ENCODE measurements around the gene FOXF1.

FOXF1 gene

DNA sequence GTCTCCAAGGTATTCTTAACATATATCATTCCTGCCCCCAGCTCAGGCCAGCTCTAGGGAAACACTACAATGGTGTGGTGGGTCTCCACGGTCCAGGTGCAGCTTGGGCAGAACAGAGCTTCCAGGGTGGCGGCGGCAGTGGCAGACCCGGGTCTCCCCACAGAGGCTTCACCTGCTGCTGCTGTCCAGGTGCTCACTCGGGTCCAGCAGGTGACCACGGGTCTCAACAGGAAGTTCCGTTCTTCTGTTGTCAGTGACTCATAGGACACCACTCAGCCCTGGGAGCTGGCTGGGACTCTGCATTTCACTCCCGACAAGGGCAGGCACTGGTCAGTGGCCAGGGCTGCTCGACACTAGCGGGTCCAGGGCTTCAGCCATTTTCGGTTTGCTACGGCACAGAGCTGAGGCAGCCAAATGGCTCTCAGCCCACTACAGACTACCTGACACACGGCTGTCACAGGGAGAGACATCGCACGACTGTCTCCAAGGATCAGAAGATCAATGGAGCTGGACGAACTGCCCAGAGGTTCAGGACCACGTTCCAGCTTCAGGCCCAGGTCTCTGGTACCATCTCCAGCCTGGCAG lies 28.0 kb downstream of the FOXF1 start:
- H3K9me3 ChIP-seq (ENCODE audit: control insufficient read depth, low read length) = no peaks in the 10 kb centered on the region
- H3K4me1 ChIP-seq (ENCODE audit: control insufficient read depth, insufficient read depth, low read length) = no peaks in the 10 kb centered on the region
- H3K9ac ChIP-seq (ENCODE audit: low read length) = no peak overlapping the region
- H3K36me3 ChIP-seq (ENCODE audit: control insufficient read depth, insufficient read depth, low read length) = no peaks in the 10 kb centered on the region
- H3K27me3 ChIP-seq (ENCODE audit: control insufficient read depth, insufficient read depth, low read length) = no peaks in the 10 kb centered on the region
- no peak overlapping the region for H3K4me3 ChIP-seq (ENCODE audit: low read length)

DNA sequence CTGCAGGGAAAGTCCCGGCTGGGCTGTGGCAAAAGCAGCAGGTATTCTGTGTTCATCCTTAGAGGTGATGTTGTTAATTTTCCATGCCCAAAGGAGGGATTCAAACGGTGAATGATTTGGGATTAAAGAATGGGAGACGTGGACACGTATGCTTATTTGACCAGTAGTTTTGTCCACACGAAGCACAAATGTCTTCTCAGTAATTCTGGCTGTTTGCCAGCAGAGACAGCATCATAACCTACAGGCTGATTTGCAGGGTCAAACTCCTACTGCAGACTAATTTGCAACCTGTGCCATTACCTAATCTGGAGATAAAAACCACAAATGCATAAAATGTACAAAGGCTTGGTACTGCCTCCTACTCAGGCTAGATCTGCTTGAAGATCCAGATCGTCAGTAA lies 30.6 kb downstream of the FOXF1 start:
- no peaks in the 10 kb centered on the region for H3K4me1 ChIP-seq (ENCODE audit: control insufficient read depth, insufficient read depth, low read length)
- no peak overlapping the region for H3K4me3 ChIP-seq (ENCODE audit: low read length)
- no peaks in the 10 kb centered on the region for H3K27me3 ChIP-seq (ENCODE audit: control insufficient read depth, insufficient read depth, low read length)
- H3K9ac ChIP-seq (ENCODE audit: low read length) = no peak overlapping the region
- no peaks in the 10 kb centered on the region for H3K9me3 ChIP-seq (ENCODE audit: control insufficient read depth, low read length)
- H3K36me3 ChIP-seq (ENCODE audit: control insufficient read depth, insufficient read depth, low read length) = no peaks in the 10 kb centered on the region

DNA sequence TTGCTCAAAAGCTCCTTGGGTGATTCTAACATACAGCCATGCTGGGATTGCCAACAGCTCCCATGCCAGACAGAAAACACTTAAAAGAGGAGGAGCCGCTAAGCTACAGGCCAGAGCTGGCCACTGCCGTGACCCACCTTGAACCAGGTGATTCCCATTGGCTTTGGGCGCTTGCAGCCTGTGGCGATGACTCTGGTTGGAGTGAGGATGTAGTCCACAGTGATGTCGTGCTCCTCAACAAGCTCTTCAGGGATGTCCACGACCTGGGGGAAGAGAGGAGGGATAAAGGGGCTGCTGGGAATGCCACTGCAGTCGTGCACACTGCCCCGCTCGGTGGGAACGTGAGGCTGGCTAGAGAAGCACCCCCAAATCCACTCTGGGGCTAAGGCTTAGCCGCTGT lies 31.2 kb downstream of the FOXF1 start:
- Histone ChIP-seq H3K36me3 (ENCODE audit: control insufficient read depth, insufficient read depth, low read length) (no peaks in the 10 kb centered on the region), H3K27me3 (ENCODE audit: control insufficient read depth, insufficient read depth, low read length) (no peaks in the 10 kb centered on the region)

DNA sequence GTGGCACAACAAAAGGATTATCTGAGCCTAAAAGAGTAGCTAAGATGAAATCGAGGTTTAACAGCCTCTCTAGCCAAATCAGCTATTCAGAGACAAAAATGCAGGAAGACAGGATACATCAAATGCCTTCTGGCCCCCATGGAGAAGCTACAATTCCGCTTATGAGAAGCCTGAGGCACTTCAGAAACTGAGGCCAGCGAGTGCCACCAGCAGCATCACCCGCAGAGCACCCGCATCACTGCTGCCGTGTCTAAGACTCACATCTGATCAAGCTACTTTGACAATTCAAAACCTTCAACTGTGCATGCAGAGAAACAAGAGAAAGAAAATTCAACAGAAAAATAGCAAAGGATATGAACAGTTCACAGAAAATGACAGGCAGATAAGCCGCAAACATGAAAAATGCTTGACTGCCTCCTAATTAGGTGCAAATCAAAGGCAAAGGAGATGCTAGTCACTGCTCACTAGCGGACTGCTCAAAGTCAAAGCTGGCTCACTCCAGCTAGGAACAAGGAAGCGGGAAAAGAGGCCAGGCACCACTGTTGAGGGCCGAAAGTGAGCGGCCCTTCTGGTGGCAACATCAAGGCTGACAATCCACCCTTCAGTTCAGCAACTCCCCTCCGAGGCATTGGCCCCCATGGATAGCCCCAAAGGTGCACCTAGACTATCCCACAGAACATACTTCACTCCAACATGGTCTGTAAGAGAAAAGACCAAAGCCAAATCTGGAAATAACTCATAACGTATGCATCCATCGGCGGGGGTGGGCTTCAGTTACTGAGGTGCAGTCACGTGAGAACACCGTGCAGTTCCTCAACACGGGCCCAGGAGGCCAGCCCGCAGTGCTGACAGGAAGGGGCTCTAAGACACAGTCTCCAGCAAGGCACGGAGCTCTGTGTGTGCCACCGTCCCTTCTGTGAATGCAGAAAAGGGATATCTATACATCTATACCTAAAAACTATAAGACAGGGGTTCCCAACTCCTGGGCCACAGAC lies 32.7 kb downstream of the FOXF1 start:
- Histone ChIP-seq H3K36me3 (ENCODE audit: control insufficient read depth, insufficient read depth, low read length) (no peaks in the 10 kb centered on the region), H3K4me3 (ENCODE audit: low read length) (no peak overlapping the region), H3K9me3 (ENCODE audit: control insufficient read depth, low read length) (no peaks in the 10 kb centered on the region)

More for the DNA sequence above, 31.2 kb downstream of the FOXF1 start:
- Histone ChIP-seq H3K4me3 (ENCODE audit: low read length) (no peak overlapping the region), H3K9me3 (ENCODE audit: control insufficient read depth, low read length) (no peaks in the 10 kb centered on the region), H3K9ac (ENCODE audit: low read length) (no peak overlapping the region), H3K4me1 (ENCODE audit: control insufficient read depth, insufficient read depth, low read length) (no peaks in the 10 kb centered on the region)

DNA sequence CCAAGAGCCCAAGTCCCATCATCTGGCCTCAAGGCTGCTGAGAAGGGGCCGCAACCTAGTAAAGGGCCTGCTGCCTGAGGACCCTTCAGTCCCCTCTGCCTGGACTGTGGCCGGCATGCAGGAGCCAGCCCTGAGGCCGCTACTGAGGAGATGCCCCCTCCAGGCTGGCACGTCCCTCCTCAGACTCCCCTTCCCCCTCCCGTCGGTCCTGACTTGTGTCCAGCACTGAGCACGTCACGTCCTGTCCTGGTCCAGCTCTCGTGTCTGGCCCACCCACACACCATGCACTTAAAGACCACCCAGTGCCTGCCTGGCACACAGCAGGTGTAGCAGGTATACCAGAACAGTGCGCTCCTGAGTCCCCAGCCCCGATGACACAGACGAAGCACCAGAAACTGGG lies 35.2 kb downstream of the FOXF1 start:
- no peak overlapping the region for H3K9ac ChIP-seq (ENCODE audit: low read length)
- H3K4me1 ChIP-seq (ENCODE audit: control insufficient read depth, insufficient read depth, low read length) = no peaks in the 10 kb centered on the region
- no peaks in the 10 kb centered on the region for H3K36me3 ChIP-seq (ENCODE audit: control insufficient read depth, insufficient read depth, low read length)
- no peaks in the 10 kb centered on the region for H3K9me3 ChIP-seq (ENCODE audit: control insufficient read depth, low read length)
- no peak overlapping the region for H3K4me3 ChIP-seq (ENCODE audit: low read length)
- no peaks in the 10 kb centered on the region for H3K27me3 ChIP-seq (ENCODE audit: control insufficient read depth, insufficient read depth, low read length)

More for the DNA sequence above, 32.7 kb downstream of the FOXF1 start:
- Histone ChIP-seq H3K9ac (ENCODE audit: low read length) (no peak overlapping the region), H3K27me3 (ENCODE audit: control insufficient read depth, insufficient read depth, low read length) (no peaks in the 10 kb centered on the region), H3K4me1 (ENCODE audit: control insufficient read depth, insufficient read depth, low read length) (no peaks in the 10 kb centered on the region)

DNA sequence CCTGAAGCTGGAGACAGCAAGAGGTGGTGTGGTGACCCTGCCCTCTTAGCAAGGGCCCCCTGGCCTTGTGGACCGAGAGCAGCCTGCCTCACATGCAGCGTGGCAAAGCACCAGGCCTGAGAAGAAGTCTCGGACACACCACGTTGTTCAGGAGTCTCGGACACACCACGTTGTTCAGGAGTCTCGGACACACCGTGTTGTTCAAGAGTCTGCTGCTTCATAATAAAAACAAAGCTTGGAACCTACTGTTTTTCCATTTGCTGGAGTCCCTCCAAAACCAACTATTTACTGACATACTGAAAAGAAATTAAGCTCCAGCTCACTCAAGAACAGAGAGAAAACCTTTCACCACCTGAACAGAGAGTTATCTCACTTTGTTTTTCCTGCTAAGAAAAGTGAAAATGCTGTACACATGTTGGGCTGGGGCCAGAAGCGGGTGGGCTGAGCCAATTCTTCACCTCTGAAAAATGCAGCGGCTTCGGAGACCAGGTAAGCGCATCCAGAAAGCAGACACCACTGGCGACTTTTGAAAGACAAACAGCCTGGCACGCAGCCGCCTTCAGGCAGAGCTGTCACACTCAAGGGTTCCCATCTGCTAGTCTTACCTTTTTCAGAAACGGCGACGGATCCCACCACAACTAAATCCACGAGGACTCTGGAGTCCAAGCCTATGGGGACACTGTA lies 35.8 kb downstream of the FOXF1 start:
- Histone ChIP-seq H3K9me3 (ENCODE audit: control insufficient read depth, low read length) (no peaks in the 10 kb centered on the region), H3K27me3 (ENCODE audit: control insufficient read depth, insufficient read depth, low read length) (no peaks in the 10 kb centered on the region), H3K9ac (ENCODE audit: low read length) (no peak overlapping the region), H3K4me3 (ENCODE audit: low read length) (no peak overlapping the region), H3K36me3 (ENCODE audit: control insufficient read depth, insufficient read depth, low read length) (no peaks in the 10 kb centered on the region), H3K4me1 (ENCODE audit: control insufficient read depth, insufficient read depth, low read length) (no peaks in the 10 kb centered on the region)

DNA sequence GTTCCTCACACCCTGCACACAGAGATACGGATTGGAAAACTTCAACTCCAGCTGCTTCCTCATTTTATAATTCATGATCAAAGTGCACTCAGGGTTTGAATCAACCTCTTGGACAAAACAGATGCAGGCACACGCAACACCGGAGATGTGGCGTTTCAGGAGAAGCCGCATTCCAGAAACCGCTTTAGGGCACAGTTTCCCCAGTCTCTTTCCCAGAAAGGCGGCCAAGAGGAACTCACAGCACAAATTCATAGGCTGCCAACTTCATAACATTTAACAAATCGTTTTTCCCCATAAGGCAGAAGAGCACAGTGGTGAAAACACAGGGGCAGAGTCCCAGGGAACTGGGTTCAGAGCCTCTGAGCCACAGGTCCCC lies 36.3 kb downstream of the FOXF1 start:
- H3K4me3 ChIP-seq (ENCODE audit: low read length) = no peak overlapping the region
- H3K9me3 ChIP-seq (ENCODE audit: control insufficient read depth, low read length) = no peaks in the 10 kb centered on the region
- no peaks in the 10 kb centered on the region for H3K36me3 ChIP-seq (ENCODE audit: control insufficient read depth, insufficient read depth, low read length)
- no peaks in the 10 kb centered on the region for H3K4me1 ChIP-seq (ENCODE audit: control insufficient read depth, insufficient read depth, low read length)
- H3K27me3 ChIP-seq (ENCODE audit: control insufficient read depth, insufficient read depth, low read length) = no peaks in the 10 kb centered on the region
- no peak overlapping the region for H3K9ac ChIP-seq (ENCODE audit: low read length)

DNA sequence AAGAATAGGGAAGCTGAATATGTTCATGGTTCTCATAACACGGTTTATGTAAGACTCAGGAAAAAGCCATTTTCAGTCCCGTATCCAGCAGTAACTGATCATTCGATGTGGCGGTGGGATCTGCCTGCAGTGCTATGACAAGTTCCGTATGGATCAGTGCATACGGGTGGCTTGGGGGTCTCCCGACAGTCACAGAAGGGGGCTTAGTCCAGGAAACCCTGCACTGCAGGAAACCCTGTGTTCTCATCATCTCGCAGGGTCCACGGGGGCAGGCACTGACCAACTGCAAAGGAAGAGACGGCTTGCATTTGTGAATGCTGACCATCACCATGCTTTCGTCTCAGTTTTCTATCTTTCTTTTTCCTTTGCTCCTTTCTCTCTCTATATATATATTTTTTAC lies 37.0 kb downstream of the FOXF1 start:
- H3K4me1 ChIP-seq (ENCODE audit: control insufficient read depth, insufficient read depth, low read length) = no peaks in the 10 kb centered on the region
- H3K9me3 ChIP-seq (ENCODE audit: control insufficient read depth, low read length) = no peaks in the 10 kb centered on the region
- no peaks in the 10 kb centered on the region for H3K36me3 ChIP-seq (ENCODE audit: control insufficient read depth, insufficient read depth, low read length)
- H3K9ac ChIP-seq (ENCODE audit: low read length) = no peak overlapping the region
- no peaks in the 10 kb centered on the region for H3K27me3 ChIP-seq (ENCODE audit: control insufficient read depth, insufficient read depth, low read length)
- H3K4me3 ChIP-seq (ENCODE audit: low read length) = no peak overlapping the region

DNA sequence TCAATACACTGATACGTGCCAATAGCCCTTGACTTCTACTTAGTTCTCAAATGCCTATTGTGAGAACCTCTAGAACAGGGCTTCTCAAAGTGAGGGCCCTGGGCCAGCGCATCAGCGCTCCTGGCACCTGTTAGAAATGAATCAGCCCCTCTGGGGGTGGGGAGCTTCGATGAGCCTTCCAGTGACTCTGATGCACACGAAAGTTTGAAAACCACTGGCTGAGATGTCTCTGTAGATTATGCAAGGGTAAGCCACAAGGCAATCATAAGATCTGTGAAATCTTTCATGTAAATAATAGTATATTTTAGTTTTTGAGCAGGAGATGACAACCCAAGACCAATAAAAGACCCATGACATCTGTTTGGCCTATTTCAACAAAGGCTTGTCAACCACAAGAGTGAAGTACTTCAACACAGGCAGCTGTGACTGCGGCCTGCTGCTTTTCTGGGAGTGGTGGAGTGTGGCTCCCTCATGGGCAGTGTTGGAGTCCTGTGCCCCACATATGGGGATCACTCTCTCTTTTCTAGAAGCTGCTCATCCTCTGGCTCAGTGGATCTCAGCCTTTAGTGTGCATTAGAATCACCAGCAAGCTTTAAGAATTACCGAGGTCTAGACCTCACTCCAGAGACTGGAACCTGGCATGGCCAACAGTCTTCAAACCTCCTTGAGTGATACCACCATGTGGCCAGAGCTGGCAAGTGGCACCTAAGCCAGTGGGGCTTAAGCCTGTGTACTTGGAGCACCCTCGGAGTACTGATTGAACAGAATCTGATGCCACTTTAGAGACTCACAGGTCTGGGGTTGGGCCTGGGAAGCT lies 39.0 kb downstream of the FOXF1 start:
- H3K36me3 ChIP-seq (ENCODE audit: control insufficient read depth, insufficient read depth, low read length) = no peaks in the 10 kb centered on the region
- H3K4me1 ChIP-seq (ENCODE audit: control insufficient read depth, insufficient read depth, low read length) = no peaks in the 10 kb centered on the region
- no peak overlapping the region for H3K9ac ChIP-seq (ENCODE audit: low read length)
- no peak overlapping the region for H3K4me3 ChIP-seq (ENCODE audit: low read length)
- no peaks in the 10 kb centered on the region for H3K9me3 ChIP-seq (ENCODE audit: control insufficient read depth, low read length)
- no peaks in the 10 kb centered on the region for H3K27me3 ChIP-seq (ENCODE audit: control insufficient read depth, insufficient read depth, low read length)

DNA sequence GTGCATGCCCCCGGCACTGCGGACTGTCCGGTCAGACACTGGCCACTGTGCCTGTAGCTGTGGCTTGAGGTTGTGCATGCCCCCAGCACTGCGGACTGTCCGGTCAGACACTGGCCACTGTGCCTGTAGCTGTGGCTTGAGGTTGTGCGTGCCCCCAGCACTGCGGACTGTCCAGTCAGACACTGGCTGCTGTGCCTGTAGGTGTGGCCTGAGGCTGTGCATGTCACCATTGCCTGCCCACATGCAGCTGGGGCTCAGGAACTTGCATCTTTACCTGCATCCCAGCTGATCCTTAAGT lies 39.5 kb downstream of the FOXF1 start:
- Histone ChIP-seq H3K9ac (ENCODE audit: low read length) (no peak overlapping the region), H3K36me3 (ENCODE audit: control insufficient read depth, insufficient read depth, low read length) (no peaks in the 10 kb centered on the region), H3K4me3 (ENCODE audit: low read length) (no peak overlapping the region), H3K9me3 (ENCODE audit: control insufficient read depth, low read length) (no peaks in the 10 kb centered on the region), H3K27me3 (ENCODE audit: control insufficient read depth, insufficient read depth, low read length) (no peaks in the 10 kb centered on the region), H3K4me1 (ENCODE audit: control insufficient read depth, insufficient read depth, low read length) (no peaks in the 10 kb centered on the region)

DNA sequence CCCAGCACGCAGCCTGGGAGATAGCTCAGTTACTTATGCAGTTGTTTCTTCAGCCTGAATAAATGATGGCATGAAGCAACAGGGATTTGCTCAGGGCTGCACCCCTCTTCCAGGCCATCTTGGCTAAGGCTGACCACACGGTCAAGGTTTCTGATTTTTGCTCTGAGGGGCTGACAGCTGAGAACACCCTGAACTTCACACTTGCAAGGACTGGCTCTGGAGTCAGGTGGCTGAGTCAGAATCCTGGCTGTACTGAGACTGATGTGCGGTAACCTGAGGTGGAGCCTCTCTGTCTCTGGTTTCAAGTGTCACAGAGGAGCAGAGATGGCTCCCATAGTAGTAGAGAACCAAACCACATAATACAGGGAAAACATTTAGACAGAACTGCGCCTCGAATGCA lies 40.0 kb downstream of the FOXF1 start:
- Histone ChIP-seq H3K4me1 (ENCODE audit: control insufficient read depth, insufficient read depth, low read length) (peaks cover under 1% of the 10 kb centered on the region), H3K36me3 (ENCODE audit: control insufficient read depth, insufficient read depth, low read length) (no peaks in the 10 kb centered on the region), H3K9ac (ENCODE audit: low read length) (no peak overlapping the region), H3K4me3 (ENCODE audit: low read length) (no peak overlapping the region), H3K27me3 (ENCODE audit: control insufficient read depth, insufficient read depth, low read length) (no peaks in the 10 kb centered on the region), H3K9me3 (ENCODE audit: control insufficient read depth, low read length) (no peaks in the 10 kb centered on the region)
